ENCODE measurements around the gene ADAM10. TPM values are rescaled to one million over a fixed set of nuclear protein-coding genes. Genes with fewer than 3 reads are reported as not detected.
A peak's percentile ranks its signal among the peaks of the same experiment; 100 is the strongest.
"Not testable (repeated sequence)": the region's sequence is repeated elsewhere in the genome, so short reads cannot be mapped to it uniquely, and the experiment has no call there.

Gene ADAM10
- polyA plus RNA-seq, 4 donors: 5.1 to 147 (median 18.5) TPM

DNA sequence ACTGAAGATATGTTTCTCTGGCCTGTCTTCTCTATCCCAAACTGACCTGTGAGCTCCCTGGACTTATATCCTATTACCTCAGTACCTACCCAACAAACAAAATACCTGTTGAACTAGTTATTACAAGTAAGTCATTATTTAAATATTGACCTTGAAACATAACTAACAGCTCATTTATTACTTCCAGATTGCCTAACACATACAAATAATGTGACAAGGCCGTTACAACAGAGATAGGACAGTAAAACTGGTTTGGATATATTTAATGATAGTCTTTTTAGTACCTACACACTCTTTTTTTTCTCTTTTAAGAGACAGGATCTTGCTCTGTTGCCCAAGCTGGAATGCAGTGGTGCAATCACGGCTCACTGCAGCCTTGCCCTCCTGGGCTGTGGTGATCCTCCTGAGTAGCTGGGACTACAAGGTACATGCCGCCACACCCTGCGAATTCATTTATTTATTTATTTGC is 145.0 kb downstream of the ADAM10 start:
- H3K9me3 ChIP-seq (ENCODE audit: control insufficient read depth in 2 of 2, insufficient read depth in 1 of 2, low read depth in 1 of 2, low read length in 1 of 2): no peaks in the 10 kb centered on the region
- DNase-seq: peak; percentile 78 to 86
- peaks cover 2 to 7% (median 4%) of the 10 kb centered on the region in 3 donors for H3K36me3 ChIP-seq (ENCODE audit: control insufficient read depth in 3 of 3, insufficient read depth in 2 of 3, low read depth in 1 of 3, low read length in 3 of 3)
- H3K4me3 ChIP-seq (ENCODE audit: low read depth in 1 of 3, low read length in 3 of 3): no peak overlapping the region
- H3K27me3 ChIP-seq (ENCODE audit: control insufficient read depth in 3 of 3, insufficient read depth in 3 of 3, low read length in 3 of 3): no peaks in the 10 kb centered on the region
- no peak for FAIRE-seq
- peak overlapping the region; percentile 48 to 62 (median 62) for H3K27ac ChIP-seq (ENCODE audit: low read depth in 1 of 3, low read length in 2 of 3)
- peaks cover 0 to 13% (median 0%) of the 10 kb centered on the region in 3 donors for H3K4me1 ChIP-seq (ENCODE audit: control insufficient read depth in 3 of 3, insufficient read depth in 2 of 3, low read depth in 1 of 3, low read length in 2 of 3)
- WGBS, 3 donors: 22 to 72% (median 40%) methylated on average over 4 of the region's 4 CpGs

DNA sequence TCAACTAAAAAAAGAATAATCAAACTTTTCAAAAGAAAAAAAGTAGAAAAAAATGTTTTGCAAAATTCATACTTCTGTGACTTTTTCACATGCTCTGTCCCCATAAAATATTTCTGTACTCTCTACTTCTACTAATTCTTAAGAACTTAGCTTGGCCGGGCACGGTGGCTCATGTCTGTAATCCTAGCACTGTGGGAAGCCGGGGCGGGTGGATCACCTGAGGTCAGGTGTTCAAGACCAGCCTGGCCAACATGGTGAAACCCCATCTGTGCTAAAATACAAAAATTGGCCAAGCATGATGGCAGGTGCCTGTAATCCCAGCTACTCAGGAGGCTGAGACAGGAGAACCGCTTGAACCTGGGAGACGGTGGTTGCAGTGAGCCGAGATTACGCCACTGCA is 145.6 kb downstream of the ADAM10 start:
- 83 to 96% (median 91%) methylated on average over 8 of the region's 8 CpGs for WGBS, 3 donors
- not testable (repeated sequence) for H3K27me3 ChIP-seq (ENCODE audit: control insufficient read depth in 3 of 3, insufficient read depth in 3 of 3, low read length in 3 of 3); H3K4me3 ChIP-seq (ENCODE audit: low read depth in 1 of 3, low read length in 3 of 3); DNase-seq; H3K36me3 ChIP-seq (ENCODE audit: control insufficient read depth in 3 of 3, insufficient read depth in 2 of 3, low read depth in 1 of 3, low read length in 3 of 3); H3K9me3 ChIP-seq (ENCODE audit: control insufficient read depth in 2 of 2, insufficient read depth in 1 of 2, low read depth in 1 of 2, low read length in 1 of 2); FAIRE-seq
- H3K4me1 ChIP-seq (ENCODE audit: control insufficient read depth in 3 of 3, insufficient read depth in 2 of 3, low read depth in 1 of 3, low read length in 2 of 3): peaks cover 0 to 13% (median 0%) of the 10 kb centered on the region in 3 donors
- H3K27ac ChIP-seq (ENCODE audit: low read depth in 1 of 3, low read length in 2 of 3): peak overlapping the region in 2 of 3 donors; percentile 50 to 62

DNA sequence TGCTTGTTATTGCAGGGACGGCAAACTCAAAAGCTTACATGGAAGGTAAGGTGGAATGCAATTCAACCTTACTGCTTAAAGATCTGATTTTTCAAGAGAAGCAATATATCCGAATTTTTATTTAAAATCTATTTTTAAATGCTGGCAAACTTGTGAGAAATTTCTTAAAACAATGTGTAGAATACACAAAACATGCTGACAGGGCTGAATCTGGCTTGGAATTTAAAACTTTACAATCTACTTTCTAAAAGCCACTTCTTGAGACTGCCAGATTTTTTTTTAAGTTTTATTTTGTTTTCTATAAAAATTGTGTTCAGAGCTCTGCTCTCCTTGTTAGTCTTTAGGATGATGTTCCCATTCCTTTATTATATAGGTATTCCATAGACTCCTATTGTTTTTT is 146.7 kb downstream of the ADAM10 start:
- Histone ChIP-seq H3K4me3 (ENCODE audit: low read depth in 1 of 3, low read length in 3 of 3) (no peak overlapping the region), H3K36me3 (ENCODE audit: control insufficient read depth in 3 of 3, insufficient read depth in 2 of 3, low read depth in 1 of 3, low read length in 3 of 3) (peaks cover 0 to 7% (median 4%) of the 10 kb centered on the region in 3 donors), H3K4me1 (ENCODE audit: control insufficient read depth in 3 of 3, insufficient read depth in 2 of 3, low read depth in 1 of 3, low read length in 2 of 3) (peaks cover 0 to 13% (median 0%) of the 10 kb centered on the region in 3 donors), H3K9me3 (ENCODE audit: control insufficient read depth in 2 of 2, insufficient read depth in 1 of 2, low read depth in 1 of 2, low read length in 1 of 2) (no peaks in the 10 kb centered on the region), H3K27me3 (ENCODE audit: control insufficient read depth in 3 of 3, insufficient read depth in 3 of 3, low read length in 3 of 3) (no peaks in the 10 kb centered on the region), H3K27ac (ENCODE audit: low read depth in 1 of 3, low read length in 2 of 3) (no peak overlapping the region)
- FAIRE-seq (no peak), DNase-seq (no peak)
- 80 to 91% (median 86%) methylated on average over 2 of the region's 2 CpGs for WGBS, 3 donors

DNA sequence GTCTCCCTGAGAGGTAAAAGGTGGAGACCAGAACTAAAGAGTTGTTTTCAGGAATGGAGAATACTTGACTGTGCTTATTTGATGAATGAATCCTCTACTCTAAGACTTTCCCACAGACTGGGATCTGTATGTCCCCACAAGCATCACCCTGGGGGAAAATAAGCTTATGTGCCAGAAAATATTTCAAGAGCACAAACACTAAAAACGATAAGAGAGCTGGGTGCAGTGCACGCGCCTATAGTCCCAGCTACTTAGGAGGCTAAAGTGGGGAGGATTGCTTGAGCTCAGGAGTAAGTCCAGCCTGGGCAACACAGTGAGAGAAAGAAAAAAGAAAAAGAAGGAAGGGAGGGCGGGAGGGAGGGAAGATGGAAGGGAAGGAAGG is 150.7 kb downstream of the ADAM10 start:
- H3K36me3 ChIP-seq (ENCODE audit: control insufficient read depth in 3 of 3, insufficient read depth in 2 of 3, low read depth in 1 of 3, low read length in 3 of 3): peaks cover 3 to 7% (median 6%) of the 10 kb centered on the region in 3 donors
- H3K27me3 ChIP-seq (ENCODE audit: control insufficient read depth in 3 of 3, insufficient read depth in 3 of 3, low read length in 3 of 3): no peaks in the 10 kb centered on the region
- 96 to 98% (median 98%) methylated on average over 4 of the region's 4 CpGs for WGBS, 3 donors
- H3K4me1 ChIP-seq (ENCODE audit: control insufficient read depth in 3 of 3, insufficient read depth in 2 of 3, low read depth in 1 of 3, low read length in 2 of 3): no peaks in the 10 kb centered on the region
- H3K27ac ChIP-seq (ENCODE audit: low read depth in 1 of 3, low read length in 2 of 3): no peak overlapping the region
- no peaks in the 10 kb centered on the region for H3K9me3 ChIP-seq (ENCODE audit: control insufficient read depth in 2 of 2, insufficient read depth in 1 of 2, low read depth in 1 of 2, low read length in 1 of 2)
- no peak overlapping the region for H3K4me3 ChIP-seq (ENCODE audit: low read depth in 1 of 3, low read length in 3 of 3)
- no peak for DNase-seq
- no peak for FAIRE-seq

DNA sequence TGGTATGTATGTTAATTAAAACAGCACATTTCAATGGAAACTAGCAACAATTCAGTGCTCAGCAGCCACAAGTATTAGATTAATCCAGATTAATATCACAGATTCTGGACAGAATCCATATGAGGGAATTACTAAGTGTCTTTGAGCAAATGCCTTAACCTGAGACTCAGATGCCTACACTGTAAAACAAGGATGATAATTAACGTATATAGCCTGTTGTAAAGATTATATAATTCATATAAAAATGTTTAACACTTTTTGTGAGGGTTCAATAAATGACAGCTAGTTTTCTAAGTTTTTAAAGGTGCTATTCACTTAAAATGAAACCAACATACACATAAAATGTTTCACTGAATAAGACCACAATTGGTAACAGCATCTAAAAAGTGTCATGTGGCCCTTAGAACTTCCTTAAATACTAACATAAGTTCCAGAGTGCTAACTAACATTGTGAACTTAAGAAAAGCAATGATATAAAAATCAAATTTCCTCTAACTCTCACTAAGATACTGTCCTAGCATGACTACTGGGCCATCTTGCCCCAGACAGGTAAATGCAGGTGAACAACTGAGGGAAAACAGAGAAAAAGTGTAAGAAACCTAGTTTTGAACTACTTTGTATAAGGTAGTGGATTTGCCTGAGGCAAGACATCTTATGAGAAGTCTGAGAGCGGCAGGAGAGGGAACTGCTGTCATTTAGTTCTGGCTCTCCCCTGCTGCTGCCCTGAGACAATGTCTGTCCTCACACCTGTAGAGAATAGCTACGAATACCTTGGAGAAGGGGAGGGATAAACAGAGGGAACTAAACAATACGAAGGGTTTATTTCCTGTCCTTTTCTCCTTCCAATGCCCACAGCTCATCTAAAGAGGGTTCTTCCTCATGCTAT is 151.3 kb downstream of the ADAM10 start:
- DNase-seq (peak in 1 of 2 donors; percentile 25), FAIRE-seq (no peak)
- H3K27ac ChIP-seq (ENCODE audit: low read depth in 1 of 3, low read length in 2 of 3): no peak overlapping the region
- H3K4me3 ChIP-seq (ENCODE audit: low read depth in 1 of 3, low read length in 3 of 3): no peak overlapping the region
- H3K9me3 ChIP-seq (ENCODE audit: control insufficient read depth in 2 of 2, insufficient read depth in 1 of 2, low read depth in 1 of 2, low read length in 1 of 2): no peaks in the 10 kb centered on the region
- H3K4me1 ChIP-seq (ENCODE audit: control insufficient read depth in 3 of 3, insufficient read depth in 2 of 3, low read depth in 1 of 3, low read length in 2 of 3): no peaks in the 10 kb centered on the region
- H3K27me3 ChIP-seq (ENCODE audit: control insufficient read depth in 3 of 3, insufficient read depth in 3 of 3, low read length in 3 of 3): no peaks in the 10 kb centered on the region
- 73 to 86% (median 79%) methylated on average over 4 of the region's 4 CpGs for WGBS, 3 donors
- H3K36me3 ChIP-seq (ENCODE audit: control insufficient read depth in 3 of 3, insufficient read depth in 2 of 3, low read depth in 1 of 3, low read length in 3 of 3): peaks cover 3 to 7% (median 6%) of the 10 kb centered on the region in 3 donors

DNA sequence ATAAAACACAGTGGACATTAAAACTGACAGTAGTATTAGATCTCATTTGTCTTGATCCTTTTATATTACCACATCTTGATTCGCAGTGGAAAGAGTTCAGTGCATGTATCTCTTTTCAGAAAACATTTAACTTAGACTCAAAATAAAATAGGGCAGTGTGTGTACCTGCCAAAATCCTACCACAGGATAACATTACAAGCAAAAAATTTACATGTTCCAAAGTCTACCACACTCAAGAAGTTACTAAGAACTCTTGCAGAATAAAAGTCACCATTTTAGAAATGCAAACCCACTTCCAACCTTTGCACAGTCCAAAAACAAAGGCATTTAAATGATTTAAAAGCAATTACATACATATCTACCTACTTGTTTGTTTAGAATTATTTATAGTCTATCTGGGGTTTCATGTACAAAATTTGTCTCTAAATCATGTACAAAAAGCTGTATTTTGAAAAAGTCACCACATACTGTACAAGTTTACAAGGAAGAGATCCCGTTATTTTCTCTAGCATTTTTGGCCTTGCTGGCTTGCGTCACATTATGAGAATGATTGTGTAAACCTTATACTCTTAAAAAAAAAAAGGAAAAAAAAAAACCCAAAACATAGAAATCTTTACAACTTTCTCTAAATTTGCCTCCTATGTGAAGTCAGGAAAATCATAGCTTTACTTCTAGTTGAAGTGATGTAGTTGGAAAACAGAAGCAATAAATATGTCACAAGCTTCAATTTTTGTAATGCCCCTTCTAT is 153.8 kb downstream of the ADAM10 start:
- Histone ChIP-seq H3K27ac (ENCODE audit: low read depth in 1 of 3, low read length in 2 of 3) (no peak overlapping the region), H3K4me1 (ENCODE audit: control insufficient read depth in 3 of 3, insufficient read depth in 2 of 3, low read depth in 1 of 3, low read length in 2 of 3) (no peaks in the 10 kb centered on the region), H3K4me3 (ENCODE audit: low read depth in 1 of 3, low read length in 3 of 3) (no peak overlapping the region), H3K9me3 (ENCODE audit: control insufficient read depth in 2 of 2, insufficient read depth in 1 of 2, low read depth in 1 of 2, low read length in 1 of 2) (no peaks in the 10 kb centered on the region), H3K36me3 (ENCODE audit: control insufficient read depth in 3 of 3, insufficient read depth in 2 of 3, low read depth in 1 of 3, low read length in 3 of 3) (peaks cover 0 to 3% (median 2%) of the 10 kb centered on the region in 3 donors), H3K27me3 (ENCODE audit: control insufficient read depth in 3 of 3, insufficient read depth in 3 of 3, low read length in 3 of 3) (no peaks in the 10 kb centered on the region)
- WGBS, 3 donors: 68 to 80% (median 73%) methylated on average over 3 of the region's 3 CpGs
- no peak for FAIRE-seq
- DNase-seq: no peak

DNA sequence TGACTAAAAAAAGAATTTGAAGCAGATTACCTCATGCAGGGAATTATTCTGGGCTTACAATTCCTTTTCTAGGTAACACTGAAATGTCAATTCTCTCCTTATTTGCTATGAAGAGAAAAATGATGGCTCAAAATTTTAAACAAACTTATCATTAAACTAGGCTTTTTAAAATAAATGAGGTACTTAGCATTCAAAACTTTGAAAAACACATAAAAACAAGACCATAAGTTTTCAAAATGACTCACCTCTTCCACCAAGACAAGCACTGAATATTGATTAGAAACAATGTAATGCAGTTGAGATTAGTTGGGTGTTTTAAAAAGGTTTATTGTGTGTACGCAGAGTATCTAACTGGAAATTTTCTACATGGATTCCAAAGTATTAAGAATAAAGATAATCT is 154.6 kb downstream of the ADAM10 start:
- 91 to 100% (median 92%) methylated on average over 1 of the region's 1 CpG for WGBS, 3 donors
- H3K27me3 ChIP-seq (ENCODE audit: control insufficient read depth in 3 of 3, insufficient read depth in 3 of 3, low read length in 3 of 3): no peaks in the 10 kb centered on the region
- H3K9me3 ChIP-seq (ENCODE audit: control insufficient read depth in 2 of 2, insufficient read depth in 1 of 2, low read depth in 1 of 2, low read length in 1 of 2): no peaks in the 10 kb centered on the region
- no peaks in the 10 kb centered on the region for H3K4me1 ChIP-seq (ENCODE audit: control insufficient read depth in 3 of 3, insufficient read depth in 2 of 3, low read depth in 1 of 3, low read length in 2 of 3)
- DNase-seq: no peak
- no peak overlapping the region for H3K27ac ChIP-seq (ENCODE audit: low read depth in 1 of 3, low read length in 2 of 3)
- H3K36me3 ChIP-seq (ENCODE audit: control insufficient read depth in 3 of 3, insufficient read depth in 2 of 3, low read depth in 1 of 3, low read length in 3 of 3): peaks cover 0 to 3% (median 2%) of the 10 kb centered on the region in 3 donors
- H3K4me3 ChIP-seq (ENCODE audit: low read depth in 1 of 3, low read length in 3 of 3): no peak overlapping the region
- no peak for FAIRE-seq

DNA sequence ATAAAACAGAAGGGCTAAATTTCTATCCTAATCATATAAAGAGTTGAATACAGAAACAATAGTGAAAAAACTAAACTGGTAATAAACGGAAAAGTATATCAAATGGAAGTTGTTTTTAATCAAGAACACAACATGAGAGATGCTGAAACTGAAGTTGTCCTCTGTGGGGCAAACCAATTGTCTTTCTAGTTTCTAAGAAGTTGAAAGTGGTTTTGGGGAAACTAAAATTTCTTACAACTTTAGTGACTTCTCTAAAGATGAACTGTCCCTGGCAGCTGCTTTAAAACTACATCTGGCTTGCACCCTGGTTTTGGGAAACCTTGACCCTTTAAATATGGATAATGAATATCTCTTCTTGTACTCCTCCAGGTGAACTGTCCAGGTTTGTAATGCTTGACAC is 155.6 kb downstream of the ADAM10 start:
- DNase-seq (no peak), FAIRE-seq (no peak)
- WGBS, 3 donors: 51 to 86% (median 85%) methylated on average over 1 of the region's 1 CpG

More for the DNA sequence above, 155.6 kb downstream of the ADAM10 start:
- no peak overlapping the region for H3K27ac ChIP-seq (ENCODE audit: low read depth in 1 of 3, low read length in 2 of 3)
- H3K4me1 ChIP-seq (ENCODE audit: control insufficient read depth in 3 of 3, insufficient read depth in 2 of 3, low read depth in 1 of 3, low read length in 2 of 3): no peaks in the 10 kb centered on the region
- H3K4me3 ChIP-seq (ENCODE audit: low read depth in 1 of 3, low read length in 3 of 3): no peak overlapping the region
- no peaks in the 10 kb centered on the region for H3K27me3 ChIP-seq (ENCODE audit: control insufficient read depth in 3 of 3, insufficient read depth in 3 of 3, low read length in 3 of 3)
- peaks cover 0 to 3% (median 2%) of the 10 kb centered on the region in 3 donors for H3K36me3 ChIP-seq (ENCODE audit: control insufficient read depth in 3 of 3, insufficient read depth in 2 of 3, low read depth in 1 of 3, low read length in 3 of 3)
- no peaks in the 10 kb centered on the region for H3K9me3 ChIP-seq (ENCODE audit: control insufficient read depth in 2 of 2, insufficient read depth in 1 of 2, low read depth in 1 of 2, low read length in 1 of 2)
